Measurements from ENCODE around the gene IGSF5. TPM values are rescaled to one million over a fixed set of nuclear protein-coding genes. Genes with fewer than 3 reads are reported as not detected.
"Not testable (repeated sequence)": the region's sequence is repeated elsewhere in the genome, so short reads cannot be mapped to it uniquely, and the experiment has no call there.

IGSF5 gene
- total RNA-seq, 1 experiment from 2014 or later = not detected

DNA sequence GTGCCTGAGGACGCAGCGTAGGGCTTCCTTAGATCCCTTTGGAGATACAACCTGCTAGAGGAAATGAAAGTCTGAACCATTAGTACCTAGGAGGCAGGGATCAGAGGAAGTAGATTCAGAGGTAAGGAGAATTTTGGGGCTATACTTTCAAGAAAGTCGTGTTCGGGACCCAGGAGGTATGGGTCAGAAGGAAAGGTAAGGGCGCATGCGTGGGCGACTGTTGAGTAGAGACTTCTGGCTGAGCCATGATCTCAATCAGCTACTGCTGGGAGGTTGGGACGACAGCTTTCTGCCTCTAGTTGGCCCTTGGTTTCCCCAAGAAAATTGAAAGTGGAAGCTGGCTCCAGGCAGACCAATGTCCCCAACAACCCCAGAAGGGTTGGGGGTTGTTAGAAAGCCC is 349 bp downstream of the IGSF5 start:
- not testable (repeated sequence) for H2AFZ ChIP-seq (ENCODE audit: low read length); H3K9ac ChIP-seq (ENCODE audit: low read length); DNase-seq; H3K79me2 ChIP-seq (ENCODE audit: low read length); H3K9me2 ChIP-seq (replicated peaks; ENCODE audit: insufficient read depth, low read length); H3K9me3 ChIP-seq (ENCODE audit: low read length); H3K27ac ChIP-seq (ENCODE audit: low read length); H3K36me3 ChIP-seq (ENCODE audit: insufficient read depth, low read length); H3K27me3 ChIP-seq (ENCODE audit: low read length); H3K4me3 ChIP-seq (ENCODE audit: low read length); H3K4me2 ChIP-seq (ENCODE audit: low read depth, low read length, poor library complexity, severe bottlenecking); H4K20me1 ChIP-seq (ENCODE audit: insufficient read depth, low read depth, low read length); H3K4me1 ChIP-seq (ENCODE audit: low read length)

DNA sequence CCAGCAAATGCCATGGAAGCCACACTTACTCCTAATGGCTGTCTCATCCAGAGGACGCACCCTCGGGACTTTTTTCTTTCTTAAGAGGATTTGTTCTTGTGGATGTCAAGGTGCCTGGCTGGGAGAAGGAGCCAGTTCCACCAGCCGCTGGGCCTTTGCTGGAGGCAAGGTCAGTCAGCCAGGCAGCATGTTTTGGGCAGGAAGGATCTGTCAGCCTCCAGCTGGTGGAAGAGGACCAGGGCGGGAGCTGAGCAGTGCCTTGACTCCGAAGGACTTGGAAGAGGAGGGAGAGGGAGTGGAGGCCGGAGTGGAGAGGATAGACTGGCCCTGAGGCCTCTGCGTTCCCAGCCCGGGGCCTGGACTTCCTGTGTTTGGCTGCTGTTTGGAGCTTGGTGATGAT is 5.7 kb downstream of the IGSF5 start:
- H4K20me1 ChIP-seq (ENCODE audit: insufficient read depth, low read depth, low read length) = no peaks in the 10 kb centered on the region
- H3K9ac ChIP-seq (ENCODE audit: low read length) = no peak overlapping the region
- H3K9me2 ChIP-seq (replicated peaks; ENCODE audit: insufficient read depth, low read length) = no peaks in the 10 kb centered on the region
- no peaks in the 10 kb centered on the region for H3K79me2 ChIP-seq (ENCODE audit: low read length)
- no peaks in the 10 kb centered on the region for H3K36me3 ChIP-seq (ENCODE audit: insufficient read depth, low read length)
- no peaks in the 10 kb centered on the region for H3K27me3 ChIP-seq (ENCODE audit: low read length)
- no peak overlapping the region for H2AFZ ChIP-seq (ENCODE audit: low read length)
- no peaks in the 10 kb centered on the region for H3K4me1 ChIP-seq (ENCODE audit: low read length)
- no peak overlapping the region for H3K4me3 ChIP-seq (ENCODE audit: low read length)
- DNase-seq = no peak
- no peaks in the 10 kb centered on the region for H3K9me3 ChIP-seq (ENCODE audit: low read length)
- no peak overlapping the region for H3K4me2 ChIP-seq (ENCODE audit: low read depth, low read length, poor library complexity, severe bottlenecking)
- H3K27ac ChIP-seq (ENCODE audit: low read length) = no peak overlapping the region

DNA sequence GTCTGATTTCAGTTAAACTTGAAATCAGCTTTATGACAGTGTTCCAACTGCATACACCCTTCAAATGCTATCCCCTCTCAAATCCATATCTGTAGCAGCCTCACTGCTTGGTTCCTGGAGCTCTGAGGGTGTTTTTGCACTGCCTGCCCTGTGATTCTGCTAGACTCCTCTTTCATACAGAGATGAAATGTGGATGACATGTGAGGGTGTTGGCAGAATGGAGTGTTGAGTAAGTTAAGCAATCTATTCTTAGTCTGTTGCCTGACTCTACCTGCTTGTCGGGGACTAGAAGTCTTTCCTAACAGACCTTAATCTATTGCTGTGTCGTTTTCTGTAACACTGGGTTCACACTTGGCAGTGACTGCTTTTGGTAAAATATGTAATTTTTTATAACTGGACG is 9.8 kb downstream of the IGSF5 start:
- Histone ChIP-seq H3K4me1 (ENCODE audit: low read length) (no peaks in the 10 kb centered on the region), H3K79me2 (ENCODE audit: low read length) (no peaks in the 10 kb centered on the region), H2AFZ (ENCODE audit: low read length) (no peak overlapping the region), H3K9me2 (replicated peaks; ENCODE audit: insufficient read depth, low read length) (no peaks in the 10 kb centered on the region), H3K27ac (ENCODE audit: low read length) (no peak overlapping the region), H3K9ac (ENCODE audit: low read length) (no peak overlapping the region), H3K36me3 (ENCODE audit: insufficient read depth, low read length) (no peaks in the 10 kb centered on the region), H3K4me3 (ENCODE audit: low read length) (no peak overlapping the region), H3K4me2 (ENCODE audit: low read depth, low read length, poor library complexity, severe bottlenecking) (no peak overlapping the region), H3K27me3 (ENCODE audit: low read length) (no peaks in the 10 kb centered on the region), H3K9me3 (ENCODE audit: low read length) (no peaks in the 10 kb centered on the region), H4K20me1 (ENCODE audit: insufficient read depth, low read depth, low read length) (no peaks in the 10 kb centered on the region)
- DNase-seq = no peak

DNA sequence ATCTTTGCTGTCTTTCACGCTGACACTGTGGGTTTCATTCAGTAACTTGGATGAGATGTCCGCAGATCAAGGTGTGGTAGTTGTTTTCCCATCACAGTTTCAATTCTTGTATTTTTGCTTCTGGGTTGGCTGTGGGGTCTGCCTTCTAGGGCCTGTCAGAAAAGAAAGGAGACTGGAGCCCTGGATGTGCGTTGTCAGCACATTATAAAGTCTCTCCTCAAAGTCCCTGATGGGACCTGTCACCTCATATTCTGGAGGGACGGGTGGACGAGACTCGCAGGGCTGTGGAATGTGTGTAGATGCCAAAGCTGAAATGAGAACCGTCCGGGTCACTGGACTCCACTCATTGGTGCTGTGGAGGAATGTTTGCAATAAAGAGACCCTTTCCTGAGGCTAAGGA is 11.3 kb downstream of the IGSF5 start:
- H2AFZ ChIP-seq (ENCODE audit: low read length) = no peak overlapping the region
- H3K9ac ChIP-seq (ENCODE audit: low read length) = no peak overlapping the region
- H4K20me1 ChIP-seq (ENCODE audit: insufficient read depth, low read depth, low read length) = no peaks in the 10 kb centered on the region
- no peak for DNase-seq
- no peak overlapping the region for H3K27ac ChIP-seq (ENCODE audit: low read length)
- H3K79me2 ChIP-seq (ENCODE audit: low read length) = no peaks in the 10 kb centered on the region
- H3K36me3 ChIP-seq (ENCODE audit: insufficient read depth, low read length) = no peaks in the 10 kb centered on the region
- H3K4me1 ChIP-seq (ENCODE audit: low read length) = no peaks in the 10 kb centered on the region
- no peak overlapping the region for H3K4me3 ChIP-seq (ENCODE audit: low read length)
- no peak overlapping the region for H3K4me2 ChIP-seq (ENCODE audit: low read depth, low read length, poor library complexity, severe bottlenecking)
- no peaks in the 10 kb centered on the region for H3K27me3 ChIP-seq (ENCODE audit: low read length)
- H3K9me2 ChIP-seq (replicated peaks; ENCODE audit: insufficient read depth, low read length) = no peaks in the 10 kb centered on the region
- no peaks in the 10 kb centered on the region for H3K9me3 ChIP-seq (ENCODE audit: low read length)

DNA sequence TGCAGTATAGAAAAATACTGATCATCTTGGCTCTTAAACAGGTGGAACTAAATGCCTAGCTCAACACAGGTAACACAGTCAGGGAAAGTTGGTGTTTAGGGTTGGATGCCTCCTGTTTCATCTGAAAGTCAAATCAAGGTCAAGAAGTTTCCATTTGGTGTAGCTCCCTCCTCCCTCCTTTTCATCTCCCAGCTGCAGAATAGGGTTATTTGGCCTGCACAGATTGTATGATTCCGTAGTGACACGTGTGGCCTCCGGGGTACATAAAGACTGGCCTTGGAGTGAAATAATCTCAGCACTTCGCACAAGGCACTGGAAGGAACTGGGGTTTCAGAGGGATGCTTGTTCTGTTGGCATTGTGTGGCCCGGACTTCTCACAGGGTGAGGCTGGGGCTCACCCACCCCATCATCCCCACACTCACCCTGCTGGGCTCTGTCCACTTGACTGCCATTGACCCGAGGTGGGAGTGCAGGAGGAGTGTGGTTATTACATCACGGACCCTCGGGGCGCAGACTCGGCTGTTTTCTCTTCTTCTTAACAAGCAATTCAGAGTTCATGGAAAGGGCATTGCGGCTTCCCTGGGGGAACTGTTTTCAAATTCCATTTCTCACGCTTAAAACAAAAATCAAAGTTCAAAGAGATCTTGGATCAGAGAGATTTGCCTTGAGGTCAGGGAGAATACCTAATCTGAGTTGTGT is 18.4 kb downstream of the IGSF5 start:
- no peaks in the 10 kb centered on the region for H3K27me3 ChIP-seq (ENCODE audit: low read length)
- no peak overlapping the region for H3K4me2 ChIP-seq (ENCODE audit: low read depth, low read length, poor library complexity, severe bottlenecking)
- H3K4me3 ChIP-seq (ENCODE audit: low read length) = no peak overlapping the region
- H3K9ac ChIP-seq (ENCODE audit: low read length) = no peak overlapping the region
- H3K79me2 ChIP-seq (ENCODE audit: low read length) = no peaks in the 10 kb centered on the region
- no peak overlapping the region for H3K27ac ChIP-seq (ENCODE audit: low read length)
- H3K9me2 ChIP-seq (replicated peaks; ENCODE audit: insufficient read depth, low read length) = no peaks in the 10 kb centered on the region
- H3K4me1 ChIP-seq (ENCODE audit: low read length) = no peaks in the 10 kb centered on the region
- no peak overlapping the region for H2AFZ ChIP-seq (ENCODE audit: low read length)
- H3K9me3 ChIP-seq (ENCODE audit: low read length) = no peaks in the 10 kb centered on the region
- DNase-seq = no peak
- H4K20me1 ChIP-seq (ENCODE audit: insufficient read depth, low read depth, low read length) = no peaks in the 10 kb centered on the region
- H3K36me3 ChIP-seq (ENCODE audit: insufficient read depth, low read length) = no peaks in the 10 kb centered on the region

DNA sequence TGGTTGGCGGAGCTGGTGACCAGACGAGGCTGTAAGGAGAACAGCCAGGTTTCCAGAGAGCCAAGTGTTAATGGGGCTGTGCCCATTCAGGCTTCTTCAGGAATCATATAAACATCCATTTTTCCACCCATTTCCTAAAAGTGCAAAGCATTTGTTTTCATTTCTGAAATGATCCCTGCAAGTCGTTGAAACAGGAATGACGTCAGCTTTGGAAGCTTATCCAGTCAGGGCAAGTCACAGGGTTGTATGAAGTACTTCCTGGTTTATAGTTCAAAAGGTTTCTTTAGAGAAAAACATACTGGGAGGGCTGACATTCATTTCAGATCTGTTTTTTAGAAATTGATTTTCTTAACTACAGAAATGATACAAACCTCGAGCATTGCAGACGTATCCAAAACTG is 29.2 kb downstream of the IGSF5 start:
- Histone ChIP-seq H3K9ac (ENCODE audit: low read length) (no peak overlapping the region), H4K20me1 (ENCODE audit: insufficient read depth, low read depth, low read length) (no peaks in the 10 kb centered on the region), H3K27ac (ENCODE audit: low read length) (no peak overlapping the region), H3K4me2 (ENCODE audit: low read depth, low read length, poor library complexity, severe bottlenecking) (no peak overlapping the region), H3K79me2 (ENCODE audit: low read length) (no peaks in the 10 kb centered on the region), H3K9me2 (replicated peaks; ENCODE audit: insufficient read depth, low read length) (no peaks in the 10 kb centered on the region), H3K27me3 (ENCODE audit: low read length) (no peaks in the 10 kb centered on the region), H3K4me3 (ENCODE audit: low read length) (no peak overlapping the region), H3K36me3 (ENCODE audit: insufficient read depth, low read length) (no peaks in the 10 kb centered on the region), H3K9me3 (ENCODE audit: low read length) (no peaks in the 10 kb centered on the region), H2AFZ (ENCODE audit: low read length) (no peak overlapping the region), H3K4me1 (ENCODE audit: low read length) (no peaks in the 10 kb centered on the region)
- DNase-seq = no peak

DNA sequence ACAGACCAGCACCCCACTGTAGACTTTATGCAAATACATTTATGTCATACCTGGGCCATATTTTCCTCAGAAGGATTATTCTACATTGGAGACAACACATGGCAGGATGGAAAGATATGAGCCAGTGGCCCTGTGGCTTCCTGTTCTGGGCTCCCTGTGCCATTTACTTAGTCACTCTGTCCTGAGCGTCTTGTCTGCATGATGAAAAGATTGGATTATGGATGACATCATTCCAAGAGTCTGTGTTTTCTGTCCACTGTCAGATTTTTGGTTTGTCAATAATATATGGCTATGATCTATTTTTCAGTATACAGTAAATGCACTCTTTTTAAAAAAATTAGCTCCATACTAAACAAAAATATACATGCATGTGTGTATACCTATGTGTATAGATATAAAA is 30.8 kb downstream of the IGSF5 start:
- Histone ChIP-seq H3K4me1 (ENCODE audit: low read length) (no peaks in the 10 kb centered on the region), H3K9ac (ENCODE audit: low read length) (no peak overlapping the region), H3K79me2 (ENCODE audit: low read length) (no peaks in the 10 kb centered on the region), H3K4me3 (ENCODE audit: low read length) (no peak overlapping the region), H3K4me2 (ENCODE audit: low read depth, low read length, poor library complexity, severe bottlenecking) (no peak overlapping the region), H3K9me3 (ENCODE audit: low read length) (no peaks in the 10 kb centered on the region), H2AFZ (ENCODE audit: low read length) (no peak overlapping the region), H3K36me3 (ENCODE audit: insufficient read depth, low read length) (no peaks in the 10 kb centered on the region), H3K27ac (ENCODE audit: low read length) (no peak overlapping the region), H3K9me2 (replicated peaks; ENCODE audit: insufficient read depth, low read length) (no peaks in the 10 kb centered on the region), H3K27me3 (ENCODE audit: low read length) (no peaks in the 10 kb centered on the region), H4K20me1 (ENCODE audit: insufficient read depth, low read depth, low read length) (no peaks in the 10 kb centered on the region)
- DNase-seq = no peak

DNA sequence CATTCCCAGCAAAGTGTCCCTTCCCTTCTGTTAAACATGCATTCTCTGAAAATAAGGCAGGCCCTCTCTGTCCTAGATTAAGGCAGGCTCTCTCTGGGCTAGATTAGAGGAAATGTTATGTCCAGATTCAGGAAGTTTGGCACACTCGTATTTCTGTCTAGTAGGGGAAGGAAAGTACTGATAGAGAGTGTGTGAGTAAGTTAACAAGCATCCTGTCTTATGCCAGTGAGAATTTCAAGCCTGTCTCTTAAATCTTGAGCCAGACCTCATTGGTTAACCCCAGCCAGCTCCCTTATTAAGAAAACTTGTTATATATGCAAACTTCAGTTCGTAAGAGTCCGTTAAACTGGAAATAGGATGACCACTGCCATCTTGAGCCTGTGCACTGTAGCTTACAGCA is 31.6 kb downstream of the IGSF5 start:
- no peaks in the 10 kb centered on the region for H3K27me3 ChIP-seq (ENCODE audit: low read length)
- no peak for DNase-seq
- no peaks in the 10 kb centered on the region for H4K20me1 ChIP-seq (ENCODE audit: insufficient read depth, low read depth, low read length)
- no peaks in the 10 kb centered on the region for H3K4me1 ChIP-seq (ENCODE audit: low read length)
- H3K4me3 ChIP-seq (ENCODE audit: low read length) = no peak overlapping the region
- no peaks in the 10 kb centered on the region for H3K9me2 ChIP-seq (replicated peaks; ENCODE audit: insufficient read depth, low read length)
- H3K4me2 ChIP-seq (ENCODE audit: low read depth, low read length, poor library complexity, severe bottlenecking) = no peak overlapping the region
- H2AFZ ChIP-seq (ENCODE audit: low read length) = no peak overlapping the region
- no peaks in the 10 kb centered on the region for H3K79me2 ChIP-seq (ENCODE audit: low read length)
- no peak overlapping the region for H3K27ac ChIP-seq (ENCODE audit: low read length)
- H3K36me3 ChIP-seq (ENCODE audit: insufficient read depth, low read length) = no peaks in the 10 kb centered on the region
- H3K9me3 ChIP-seq (ENCODE audit: low read length) = no peaks in the 10 kb centered on the region
- no peak overlapping the region for H3K9ac ChIP-seq (ENCODE audit: low read length)

DNA sequence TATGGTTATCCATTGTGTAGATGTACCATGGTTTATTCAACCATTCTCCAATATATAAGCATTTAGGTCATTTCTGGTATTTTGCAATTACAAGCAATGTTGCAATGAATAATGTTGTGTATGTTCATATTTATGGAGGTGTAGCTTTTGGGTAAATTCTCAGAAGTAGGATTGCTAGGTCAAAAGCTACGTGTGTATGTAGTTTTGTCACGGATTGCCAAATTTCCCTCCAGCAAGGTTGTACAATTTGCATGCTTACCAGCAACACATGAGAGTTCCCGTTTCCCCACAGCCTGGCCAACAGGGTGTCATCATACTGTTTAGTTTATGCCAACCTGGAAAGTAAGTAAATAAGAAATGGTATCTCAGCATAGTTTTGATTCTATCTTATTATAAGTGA is 36.3 kb downstream of the IGSF5 start:
- no peak overlapping the region for H3K27ac ChIP-seq (ENCODE audit: low read length)
- H3K4me3 ChIP-seq (ENCODE audit: low read length) = no peak overlapping the region
- H4K20me1 ChIP-seq (ENCODE audit: insufficient read depth, low read depth, low read length) = no peaks in the 10 kb centered on the region
- H3K79me2 ChIP-seq (ENCODE audit: low read length) = no peaks in the 10 kb centered on the region
- H2AFZ ChIP-seq (ENCODE audit: low read length) = no peak overlapping the region
- no peaks in the 10 kb centered on the region for H3K9me2 ChIP-seq (replicated peaks; ENCODE audit: insufficient read depth, low read length)
- H3K36me3 ChIP-seq (ENCODE audit: insufficient read depth, low read length) = no peaks in the 10 kb centered on the region
- H3K9me3 ChIP-seq (ENCODE audit: low read length) = no peaks in the 10 kb centered on the region
- no peak overlapping the region for H3K9ac ChIP-seq (ENCODE audit: low read length)
- H3K27me3 ChIP-seq (ENCODE audit: low read length) = no peaks in the 10 kb centered on the region
- no peak overlapping the region for H3K4me2 ChIP-seq (ENCODE audit: low read depth, low read length, poor library complexity, severe bottlenecking)
- no peak for DNase-seq
- H3K4me1 ChIP-seq (ENCODE audit: low read length) = no peaks in the 10 kb centered on the region

All from Karpas-422 (cell line).